CD14-positive monocyte (primary cell): ENCODE measurements around the gene TMEM273. TPM values are rescaled to one million over a fixed set of nuclear protein-coding genes. Genes with fewer than 3 reads are reported as not detected.

Experiments used
- DNase-seq, 3 donors: peaks; one replicate each; pipeline ENCODE4 v3.0.0-alpha.2; 2011 to 2022
- H2AFZ ChIP-seq: 2 replicates; pipeline ENCODE4 v1.6.0; 2012; ENCODE audit warnings: mild to moderate bottlenecking, low read depth, low read length, inconsistent platforms; ENCODE audit not compliant: insufficient read depth, poor library complexity, severe bottlenecking
- H3K27ac ChIP-seq, 2 donors: 1 replicate in 1 of 2; 2 replicates in 1 of 2; pipeline ENCODE4 v1.5.1; 2012 to 2013; ENCODE audit warnings: low read length in 2 of 2, control low read depth in 1 of 2, inconsistent platforms in 1 of 2, low read depth in 1 of 2, mild to moderate bottlenecking in 1 of 2
- H3K27me3 ChIP-seq, 2 donors: one replicate each; pipeline versions ENCODE4 v1.6.0 to v1.6.1; 2011 to 2013; ENCODE audit warnings: low read length in 2 of 2; ENCODE audit not compliant: control insufficient read depth in 2 of 2, insufficient read depth in 2 of 2
- H3K36me3 ChIP-seq, 2 donors: replicated peaks in 1 of 2; 1 replicate in 1 of 2; 2 replicates in 1 of 2; pipeline versions ENCODE4 v1.5.1 to v1.6.1; 2012 to 2013; ENCODE audit warnings: low read length in 2 of 2, control low read depth in 1 of 2, inconsistent platforms in 1 of 2, mild to moderate bottlenecking in 1 of 2; ENCODE audit not compliant: insufficient read depth in 2 of 2, control insufficient read depth in 1 of 2
- H3K4me1 ChIP-seq, 2 donors: 1 replicate in 1 of 2; 2 replicates in 1 of 2; pipeline versions ENCODE4 v1.5.1 to v1.6.1; 2012 to 2013; ENCODE audit warnings: low read length in 2 of 2, control low read depth in 1 of 2, inconsistent platforms in 1 of 2, mild to moderate bottlenecking in 1 of 2, moderate library complexity in 1 of 2; ENCODE audit not compliant: insufficient read depth in 2 of 2, control insufficient read depth in 1 of 2
- H3K4me2 ChIP-seq: replicated peaks from 2 replicates; pipeline ENCODE3; 2012; ENCODE audit warnings: low read length, moderate library complexity, mild to moderate bottlenecking; ENCODE audit not compliant: poor library complexity, severe bottlenecking; ENCODE audit errors: extremely low read depth
- H3K4me3 ChIP-seq, 3 experiments: fragments of 200-600 bp in 1 of 3; sonication (generic) in 1 of 3; replicated peaks in 1 of 3; 1 replicate in 2 of 3; 2 replicates in 1 of 3; pipeline ENCODE4 v1.5.1; 2011 to 2013; ENCODE audit warnings: low read length in 3 of 3, mild to moderate bottlenecking in 3 of 3, control low read depth in 2 of 3, low read depth in 2 of 3, inconsistent platforms in 1 of 3, moderate library complexity in 1 of 3
- H3K79me2 ChIP-seq: 2 replicates; pipeline ENCODE4 v1.6.0; 2012; ENCODE audit warnings: mild to moderate bottlenecking, control low read depth, inconsistent platforms, low read length, moderate library complexity; ENCODE audit not compliant: insufficient read depth
- H3K9ac ChIP-seq: 2 replicates; pipeline ENCODE4 v1.6.0; 2017; ENCODE audit warnings: low read length, mild to moderate bottlenecking; ENCODE audit not compliant: insufficient read depth, poor library complexity, severe bottlenecking
- H3K9me3 ChIP-seq, 2 donors: replicated peaks in 1 of 2; 1 replicate in 1 of 2; 2 replicates in 1 of 2; pipeline versions ENCODE4 v1.5.1 to v1.6.1; 2012 to 2013; ENCODE audit warnings: low read length in 2 of 2, control low read depth in 1 of 2; ENCODE audit not compliant: control insufficient read depth in 1 of 2, insufficient read depth in 1 of 2
- H4K20me1 ChIP-seq: 2 replicates; pipeline ENCODE4 v1.6.0; 2012; ENCODE audit warnings: mild to moderate bottlenecking, low read length, control low read depth, moderate library complexity; ENCODE audit not compliant: insufficient read depth
- H3K27ac Mint-ChIP-seq, 7 donors: one replicate each; pipeline ENCODE4 v1.8.0; 2020; ENCODE audit warnings: mild to moderate bottlenecking in 7 of 7, mixed read lengths in 7 of 7, moderate library complexity in 6 of 7, inconsistent platforms in 2 of 7
- H3K27me3 Mint-ChIP-seq, 3 donors: one replicate each; pipeline ENCODE4 v1.8.0; 2021 to 2022; ENCODE audit warnings: low read depth in 3 of 3, mild to moderate bottlenecking in 3 of 3, mixed read lengths in 3 of 3, moderate library complexity in 3 of 3, inconsistent platforms in 1 of 3
- H3K36me3 Mint-ChIP-seq, 2 donors: one replicate each; pipeline ENCODE4 v1.8.0; 2020; ENCODE audit warnings: mixed read lengths in 2 of 2, inconsistent platforms in 1 of 2, mild to moderate bottlenecking in 1 of 2
- H3K4me1 Mint-ChIP-seq: one replicate; pipeline ENCODE4 v1.8.0; 2020; ENCODE audit warnings: mild to moderate bottlenecking, mixed read lengths
- H3K4me3 Mint-ChIP-seq, 2 donors: one replicate each; pipeline ENCODE4 v1.8.0; 2020; ENCODE audit warnings: mild to moderate bottlenecking in 2 of 2, mixed read lengths in 2 of 2, moderate library complexity in 1 of 2
- H3K9me3 Mint-ChIP-seq, 7 donors: one replicate each; pipeline ENCODE4 v1.8.0; 2020 to 2022; ENCODE audit warnings: mixed read lengths in 7 of 7, mild to moderate bottlenecking in 6 of 7, moderate library complexity in 6 of 7, inconsistent platforms in 2 of 7
- CTCF ChIP-seq: fragments of 200-600 bp; IDR thresholded peaks from one replicate; pipeline ENCODE4 v1.8.0; 2022; ENCODE audit warnings: antibody characterized with exemption, mild to moderate bottlenecking
- WGBS: methylation state at CpG from one replicate; pipeline ENCODE4 v1.1.5; 2013; ENCODE audit warnings: missing lambda C conversion rate; ENCODE audit not compliant: insufficient coverage; 5-methylcytosine and 5-hydroxymethylcytosine counted together
- intact Hi-C, 2 donors: fragments of 100-400 bp; cut with micrococcal nuclease; formaldehyde crosslinking; loops; one replicate each; pipeline versions ENCODE4 v1.15.0 to v1.15.1; 2023
- polyA plus RNA-seq, 3 donors: library from polyadenylated mRNA; depleted of rRNA in 1 of 3; unstranded in 2 of 3; stranded (reverse) in 1 of 3; fragments of 300-500 nt in 2 of 3; fragments of >200 nt in 1 of 3; fragmentation: Illumina TruSeq in 2 of 3; gene quantifications; 1 replicate in 2 of 3; 2 replicates in 1 of 3; pipeline ENCODE4 v1.2.3, GENCODE V29; 2012 to 2021

Gene TMEM273
- polyA plus RNA-seq, 3 donors: 6.7 to 7.9 (median 6.9) TPM

DNA sequence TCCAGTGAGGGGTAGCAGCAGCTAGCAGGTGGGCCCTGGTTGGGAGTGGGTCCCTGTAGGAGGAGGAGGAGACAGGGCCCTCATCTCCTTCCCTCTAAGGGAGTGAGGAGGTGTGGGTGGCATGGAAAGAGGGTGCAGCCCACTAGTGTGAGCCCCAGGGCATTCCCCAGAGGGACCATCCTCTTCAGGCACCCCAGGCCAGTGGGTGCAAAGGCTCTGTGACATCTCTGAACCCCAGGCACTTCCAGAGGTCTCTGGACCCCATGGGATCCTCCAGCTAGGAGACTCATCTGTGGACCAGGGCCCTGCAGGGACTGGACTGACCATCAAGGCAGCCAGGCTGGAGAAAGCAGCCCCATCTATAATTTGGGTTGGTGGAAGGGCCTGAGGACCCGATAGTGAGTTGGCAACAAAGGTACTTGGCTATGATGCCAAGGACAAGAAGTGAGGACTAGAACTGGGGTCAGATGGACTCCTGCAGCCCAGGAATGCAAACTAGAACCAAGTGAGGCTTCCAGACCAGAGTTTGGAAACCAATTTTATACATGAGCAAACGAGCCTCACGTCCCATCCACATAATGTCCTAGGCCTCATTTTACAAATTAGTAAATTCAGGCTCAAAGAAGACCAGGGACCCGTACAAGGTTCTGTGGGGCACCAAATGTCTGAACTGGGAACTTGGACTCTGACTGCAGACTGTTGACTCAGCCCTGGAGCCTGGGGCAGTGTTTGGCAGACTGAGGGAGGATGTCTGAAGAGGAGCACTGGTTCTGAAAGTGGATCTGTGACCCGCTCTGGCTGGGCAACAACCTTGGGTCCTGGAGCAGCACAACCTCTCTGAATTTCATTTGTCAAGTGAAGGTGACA is 71.4 kb downstream of the TMEM273 start:
- H3K27ac Mint-ChIP-seq: no peak overlapping the region
- peaks cover 22 to 27% (median 24%) of the 10 kb centered on the region in 3 donors for H3K27me3 Mint-ChIP-seq
- H3K4me1 ChIP-seq: no peaks in the 10 kb centered on the region
- no peaks in the 10 kb centered on the region for H3K36me3 Mint-ChIP-seq
- no peak overlapping the region for H3K4me3 ChIP-seq
- H3K36me3 ChIP-seq: no peaks in the 10 kb centered on the region
- H3K4me2 ChIP-seq: no peak overlapping the region
- H4K20me1 ChIP-seq: no peaks in the 10 kb centered on the region
- H3K79me2 ChIP-seq: no peaks in the 10 kb centered on the region
- H3K9ac ChIP-seq: no peak overlapping the region
- no peak overlapping the region for H2AFZ ChIP-seq
- no peak for TF ChIP-seq CTCF
- H3K4me3 Mint-ChIP-seq: no peak overlapping the region
- WGBS: 93% methylated on average over 3 of the region's 5 CpGs
- H3K9me3 ChIP-seq: no peaks in the 10 kb centered on the region
- intact Hi-C loops: no loop called here
- H3K4me1 Mint-ChIP-seq: peaks cover 19% of the 10 kb centered on the region
- DNase-seq: no peak
- H3K27ac ChIP-seq: no peak overlapping the region
- H3K9me3 Mint-ChIP-seq: no peaks in the 10 kb centered on the region
- H3K27me3 ChIP-seq: peaks cover 2 to 22% of the 10 kb centered on the region in 2 donors

DNA sequence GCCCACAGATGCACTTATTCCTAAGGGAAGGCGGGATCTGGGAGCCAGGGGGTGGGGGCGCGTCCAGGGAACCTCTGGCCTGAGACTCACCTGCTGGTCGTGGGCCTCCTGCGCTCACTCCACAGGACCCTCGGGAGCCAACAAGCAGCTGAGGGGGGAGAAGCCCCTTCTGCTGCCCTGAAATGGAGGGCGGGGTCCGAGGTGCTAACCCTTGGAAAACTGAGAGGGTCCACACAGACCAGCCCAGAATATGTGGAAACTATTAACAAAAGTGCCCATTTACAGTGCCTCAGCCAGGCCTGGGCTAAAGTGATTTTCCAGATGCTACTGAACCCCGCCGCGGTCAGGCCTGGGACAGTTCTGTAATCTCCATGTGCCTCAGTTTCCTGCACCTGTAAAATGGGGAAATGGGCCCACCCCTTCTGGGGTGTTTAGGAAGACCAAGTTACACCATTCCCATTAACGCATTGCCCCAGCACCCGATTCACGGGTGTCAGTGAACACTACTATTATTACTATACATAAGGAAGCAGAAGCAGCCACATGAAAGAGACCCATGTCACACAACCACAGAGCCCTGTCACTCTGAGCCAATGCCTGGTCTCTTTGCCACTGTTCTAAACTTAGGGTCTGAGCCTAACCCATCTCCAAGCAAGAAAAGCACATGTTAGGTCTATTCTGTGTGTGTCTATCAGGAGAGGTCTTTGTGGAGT is 72.2 kb downstream of the TMEM273 start:
- no peaks in the 10 kb centered on the region for H3K9me3 Mint-ChIP-seq
- Histone ChIP-seq H3K4me2 (peak overlapping the region; percentile 38), H2AFZ (no peak overlapping the region), H3K79me2 (no peaks in the 10 kb centered on the region), H3K36me3 (no peaks in the 10 kb centered on the region), H4K20me1 (no peaks in the 10 kb centered on the region), H3K9me3 (no peaks in the 10 kb centered on the region), H3K27me3 (peaks cover 2 to 22% of the 10 kb centered on the region in 2 donors), H3K9ac (no peak overlapping the region), H3K4me1 (no peaks in the 10 kb centered on the region), H3K4me3 (no peak overlapping the region), H3K27ac (no peak overlapping the region)
- H3K36me3 Mint-ChIP-seq: no peaks in the 10 kb centered on the region
- intact Hi-C loops: no loop called here
- peaks cover 22 to 29% (median 25%) of the 10 kb centered on the region in 3 donors for H3K27me3 Mint-ChIP-seq
- H3K27ac Mint-ChIP-seq: no peak overlapping the region
- peaks cover 19% of the 10 kb centered on the region for H3K4me1 Mint-ChIP-seq
- peak overlapping the region; percentile 12 to 75 for H3K4me3 Mint-ChIP-seq
- no peak for TF ChIP-seq CTCF
- 74% methylated on average over 13 of the region's 14 CpGs for WGBS
- DNase-seq: no peak
